GM12878 (cell line): ENCODE data around the gene FEV.

Experiments used
- JUNB ChIP-seq: IDR thresholded peaks from 2 replicates; pipeline ENCODE4 v1.6.1; 2016; ENCODE audit warnings: antibody characterized with exemption, mild to moderate bottlenecking
- KDM1A ChIP-seq: fragments of 200-600 bp; sonication (generic); IDR thresholded peaks from 2 replicates; pipeline ENCODE4 v1.6.1; 2016; ENCODE audit warnings: borderline replicate concordance
- POLR2A ChIP-seq: IDR thresholded peaks from 2 replicates; pipeline ENCODE4 v1.6.1; 2011; ENCODE audit warnings: low read depth, mild to moderate bottlenecking, low read length
- POU2F2 ChIP-seq: IDR thresholded peaks from 3 replicates; pipeline ENCODE4 v1.6.1; 2011; ENCODE audit warnings: low read depth, mild to moderate bottlenecking, low read length, borderline replicate concordance
- TAF1 ChIP-seq: IDR thresholded peaks from 2 replicates; pipeline ENCODE4 v1.6.1; 2011; ENCODE audit warnings: mild to moderate bottlenecking, low read depth, low read length, borderline replicate concordance
- TF ChIP-seq, protein P1 (sequence below): IDR thresholded peaks from 2 replicates; pipeline ENCODE4 v1.6.1; 2012; ENCODE audit warnings: low read depth, low read length, improper control_type of control experiment
- TF ChIP-seq, protein P2 (sequence below), 3 experiments: IDR thresholded peaks in 2 of 3; conservative IDR thresholded peaks in 1 of 3; 2 replicates each; pipeline ENCODE4 v1.5.1; 2011; ENCODE audit warnings: low read depth in 3 of 3, low read length in 3 of 3, mild to moderate bottlenecking in 3 of 3, control low read depth in 2 of 3, moderate library complexity in 2 of 3, inconsistent platforms in 1 of 3, mixed read lengths in 1 of 3; ENCODE audit not compliant: control insufficient read depth in 2 of 3, insufficient read depth in 1 of 3; ENCODE audit errors: extremely low read depth in 1 of 3
- TF ChIP-seq, protein P3 (sequence below): IDR thresholded peaks from 2 replicates; pipeline ENCODE4 v1.6.1; 2012; ENCODE audit warnings: mild to moderate bottlenecking, low read depth, low read length
- TF ChIP-seq, protein P4 (sequence below): fragments of 450-650 bp; IDR thresholded peaks from 2 replicates; pipeline ENCODE4 v1.6.1; 2017; ENCODE audit warnings: mild to moderate bottlenecking

DNA sequence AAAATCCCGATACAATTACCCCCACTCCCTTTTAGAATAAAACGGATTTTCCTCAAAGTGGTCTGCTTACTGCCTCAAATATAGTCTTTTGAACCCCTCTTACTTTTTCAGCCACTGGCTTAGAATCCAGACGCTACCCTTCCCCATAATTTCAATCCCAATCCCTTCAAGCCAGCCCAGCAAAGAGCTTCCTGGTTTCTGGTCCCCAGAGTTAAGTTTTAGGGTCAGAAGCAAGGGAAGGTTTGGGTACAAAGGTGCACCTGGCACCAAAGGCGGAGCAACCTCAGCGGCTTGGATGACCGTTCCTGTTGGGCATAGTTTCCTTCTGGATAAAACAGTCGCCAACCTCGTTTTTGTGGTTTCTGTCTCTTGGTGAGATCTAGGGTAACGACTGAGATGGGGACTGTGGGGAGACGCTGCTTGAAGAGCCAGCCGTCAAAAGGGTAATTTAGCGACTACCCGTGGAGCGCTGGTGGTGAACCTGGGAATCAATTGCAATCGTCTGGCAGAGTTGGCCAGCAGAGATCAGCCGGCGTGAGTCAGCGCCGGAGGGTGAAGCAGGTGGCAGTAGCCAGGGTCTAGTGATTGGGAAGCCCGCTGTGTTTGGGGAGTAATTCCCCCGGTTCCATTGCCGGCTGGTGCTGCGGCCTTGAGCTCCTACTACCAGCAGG is 1.6 kb downstream of the FEV start:
- TF ChIP-seq JUNB = no peak
- TF ChIP-seq, protein P1, sequence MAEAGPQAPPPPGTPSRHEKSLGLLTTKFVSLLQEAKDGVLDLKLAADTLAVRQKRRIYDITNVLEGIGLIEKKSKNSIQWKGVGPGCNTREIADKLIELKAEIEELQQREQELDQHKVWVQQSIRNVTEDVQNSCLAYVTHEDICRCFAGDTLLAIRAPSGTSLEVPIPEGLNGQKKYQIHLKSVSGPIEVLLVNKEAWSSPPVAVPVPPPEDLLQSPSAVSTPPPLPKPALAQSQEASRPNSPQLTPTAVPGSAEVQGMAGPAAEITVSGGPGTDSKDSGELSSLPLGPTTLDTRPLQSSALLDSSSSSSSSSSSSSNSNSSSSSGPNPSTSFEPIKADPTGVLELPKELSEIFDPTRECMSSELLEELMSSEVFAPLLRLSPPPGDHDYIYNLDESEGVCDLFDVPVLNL = no peak
- TF ChIP-seq, protein P2, sequence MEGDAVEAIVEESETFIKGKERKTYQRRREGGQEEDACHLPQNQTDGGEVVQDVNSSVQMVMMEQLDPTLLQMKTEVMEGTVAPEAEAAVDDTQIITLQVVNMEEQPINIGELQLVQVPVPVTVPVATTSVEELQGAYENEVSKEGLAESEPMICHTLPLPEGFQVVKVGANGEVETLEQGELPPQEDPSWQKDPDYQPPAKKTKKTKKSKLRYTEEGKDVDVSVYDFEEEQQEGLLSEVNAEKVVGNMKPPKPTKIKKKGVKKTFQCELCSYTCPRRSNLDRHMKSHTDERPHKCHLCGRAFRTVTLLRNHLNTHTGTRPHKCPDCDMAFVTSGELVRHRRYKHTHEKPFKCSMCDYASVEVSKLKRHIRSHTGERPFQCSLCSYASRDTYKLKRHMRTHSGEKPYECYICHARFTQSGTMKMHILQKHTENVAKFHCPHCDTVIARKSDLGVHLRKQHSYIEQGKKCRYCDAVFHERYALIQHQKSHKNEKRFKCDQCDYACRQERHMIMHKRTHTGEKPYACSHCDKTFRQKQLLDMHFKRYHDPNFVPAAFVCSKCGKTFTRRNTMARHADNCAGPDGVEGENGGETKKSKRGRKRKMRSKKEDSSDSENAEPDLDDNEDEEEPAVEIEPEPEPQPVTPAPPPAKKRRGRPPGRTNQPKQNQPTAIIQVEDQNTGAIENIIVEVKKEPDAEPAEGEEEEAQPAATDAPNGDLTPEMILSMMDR (IDR thresholded peaks at IDR 0.05 in 2 of 3, conservative IDR thresholded peaks at IDR 0.05 in 1 of 3; ENCODE audit: control insufficient read depth in 2 of 3, extremely low read depth in 1 of 3, insufficient read depth in 1 of 3, low read depth in 3 of 3, low read length in 3 of 3) = no peak
- TF ChIP-seq POLR2A = no peak
- TF ChIP-seq, protein P3, sequence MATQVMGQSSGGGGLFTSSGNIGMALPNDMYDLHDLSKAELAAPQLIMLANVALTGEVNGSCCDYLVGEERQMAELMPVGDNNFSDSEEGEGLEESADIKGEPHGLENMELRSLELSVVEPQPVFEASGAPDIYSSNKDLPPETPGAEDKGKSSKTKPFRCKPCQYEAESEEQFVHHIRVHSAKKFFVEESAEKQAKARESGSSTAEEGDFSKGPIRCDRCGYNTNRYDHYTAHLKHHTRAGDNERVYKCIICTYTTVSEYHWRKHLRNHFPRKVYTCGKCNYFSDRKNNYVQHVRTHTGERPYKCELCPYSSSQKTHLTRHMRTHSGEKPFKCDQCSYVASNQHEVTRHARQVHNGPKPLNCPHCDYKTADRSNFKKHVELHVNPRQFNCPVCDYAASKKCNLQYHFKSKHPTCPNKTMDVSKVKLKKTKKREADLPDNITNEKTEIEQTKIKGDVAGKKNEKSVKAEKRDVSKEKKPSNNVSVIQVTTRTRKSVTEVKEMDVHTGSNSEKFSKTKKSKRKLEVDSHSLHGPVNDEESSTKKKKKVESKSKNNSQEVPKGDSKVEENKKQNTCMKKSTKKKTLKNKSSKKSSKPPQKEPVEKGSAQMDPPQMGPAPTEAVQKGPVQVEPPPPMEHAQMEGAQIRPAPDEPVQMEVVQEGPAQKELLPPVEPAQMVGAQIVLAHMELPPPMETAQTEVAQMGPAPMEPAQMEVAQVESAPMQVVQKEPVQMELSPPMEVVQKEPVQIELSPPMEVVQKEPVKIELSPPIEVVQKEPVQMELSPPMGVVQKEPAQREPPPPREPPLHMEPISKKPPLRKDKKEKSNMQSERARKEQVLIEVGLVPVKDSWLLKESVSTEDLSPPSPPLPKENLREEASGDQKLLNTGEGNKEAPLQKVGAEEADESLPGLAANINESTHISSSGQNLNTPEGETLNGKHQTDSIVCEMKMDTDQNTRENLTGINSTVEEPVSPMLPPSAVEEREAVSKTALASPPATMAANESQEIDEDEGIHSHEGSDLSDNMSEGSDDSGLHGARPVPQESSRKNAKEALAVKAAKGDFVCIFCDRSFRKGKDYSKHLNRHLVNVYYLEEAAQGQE = no peak
- TF ChIP-seq TAF1 = no peak
- TF ChIP-seq, protein P4, sequence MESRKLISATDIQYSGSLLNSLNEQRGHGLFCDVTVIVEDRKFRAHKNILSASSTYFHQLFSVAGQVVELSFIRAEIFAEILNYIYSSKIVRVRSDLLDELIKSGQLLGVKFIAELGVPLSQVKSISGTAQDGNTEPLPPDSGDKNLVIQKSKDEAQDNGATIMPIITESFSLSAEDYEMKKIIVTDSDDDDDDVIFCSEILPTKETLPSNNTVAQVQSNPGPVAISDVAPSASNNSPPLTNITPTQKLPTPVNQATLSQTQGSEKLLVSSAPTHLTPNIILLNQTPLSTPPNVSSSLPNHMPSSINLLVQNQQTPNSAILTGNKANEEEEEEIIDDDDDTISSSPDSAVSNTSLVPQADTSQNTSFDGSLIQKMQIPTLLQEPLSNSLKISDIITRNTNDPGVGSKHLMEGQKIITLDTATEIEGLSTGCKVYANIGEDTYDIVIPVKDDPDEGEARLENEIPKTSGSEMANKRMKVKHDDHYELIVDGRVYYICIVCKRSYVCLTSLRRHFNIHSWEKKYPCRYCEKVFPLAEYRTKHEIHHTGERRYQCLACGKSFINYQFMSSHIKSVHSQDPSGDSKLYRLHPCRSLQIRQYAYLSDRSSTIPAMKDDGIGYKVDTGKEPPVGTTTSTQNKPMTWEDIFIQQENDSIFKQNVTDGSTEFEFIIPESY = no peak
- TF ChIP-seq KDM1A = no peak
- no peak for TF ChIP-seq POU2F2
